IMR-90 (cell line): ENCODE measurements around the gene SLC34A3. TPM values are rescaled to one million over a fixed set of nuclear protein-coding genes. Genes with fewer than 3 reads are reported as not detected.

Experiments
- ATAC-seq: fragments of 200-7000 bp; cut with Tn5 transposase; 2 replicates; pipeline ENCODE4 v1.9.1; 2020; ENCODE audit warnings: low read depth, mild to moderate bottlenecking, moderate library complexity
- BruUV-seq: library from RNA; stranded (reverse); fragments of 400-500 nt; replicated peaks from 2 replicates; lab custom pipeline; 2021; lab: Mats Ljungman, UMichigan
- CTCF ChIA-PET: fragments of 300-600 bp; formaldehyde crosslinking; extraction: SDS; loops from one replicate; lab custom pipeline; 2021; ENCODE audit warnings: antibody characterized with exemption; lab: Yijun Ruan, JAX
- POLR2A ChIA-PET: fragments of 300-600 bp; sonication (Branson Sonifier 250); formaldehyde crosslinking; loops from one replicate; lab custom pipeline; 2022; ENCODE audit warnings: antibody characterized with exemption; ENCODE audit not compliant: unreplicated experiment; lab: Charles Lee
- DNase-seq: peaks from one replicate; pipeline ENCODE4 v3.0.0; 2013
- H2AFZ ChIP-seq: replicated peaks from 2 replicates; pipeline ENCODE3; 2013; ENCODE audit warnings: low read length, mild to moderate bottlenecking; ENCODE audit not compliant: poor library complexity
- H2AK5ac ChIP-seq: 2 replicates; pipeline ENCODE4 v1.6.1; 2013; ENCODE audit warnings: low read depth, low read length, inconsistent platforms
- H2AK9ac ChIP-seq: replicated peaks from 2 replicates; pipeline ENCODE3; 2013; ENCODE audit warnings: mild to moderate bottlenecking, low read depth, low read length, moderate library complexity; ENCODE audit not compliant: poor library complexity
- H2BK120ac ChIP-seq: 2 replicates; pipeline ENCODE4 v1.6.1; 2013; ENCODE audit warnings: low read depth, low read length, inconsistent platforms
- H2BK15ac ChIP-seq: 3 replicates; pipeline ENCODE4 v1.6.1; 2013; ENCODE audit warnings: low read depth, low read length, inconsistent platforms
- H2BK20ac ChIP-seq: 2 replicates; pipeline ENCODE4 v1.6.1; 2013; ENCODE audit warnings: low read depth, mild to moderate bottlenecking, inconsistent platforms, low read length, moderate library complexity
- H2BK5ac ChIP-seq: 2 replicates; pipeline ENCODE4 v1.6.1; 2013; ENCODE audit warnings: mild to moderate bottlenecking, low read depth, low read length, inconsistent platforms; ENCODE audit not compliant: poor library complexity, severe bottlenecking
- H3K14ac ChIP-seq: replicated peaks from 2 replicates; pipeline ENCODE4 v1.6.1; 2013; ENCODE audit warnings: low read depth, low read length, inconsistent platforms
- H3K18ac ChIP-seq: 2 replicates; pipeline ENCODE4 v1.6.1; 2013; ENCODE audit warnings: low read depth, low read length, control low read depth
- H3K23ac ChIP-seq: 2 replicates; pipeline ENCODE4 v1.6.1; 2013; ENCODE audit warnings: low read depth, low read length, inconsistent platforms
- H3K27ac ChIP-seq: 2 replicates; pipeline ENCODE4 v1.5.1; 2013; ENCODE audit warnings: mild to moderate bottlenecking, control low read depth, low read length; ENCODE audit not compliant: insufficient read depth
- H3K27me3 ChIP-seq: 2 replicates; pipeline ENCODE4 v1.6.1; 2013; ENCODE audit warnings: low read length; ENCODE audit not compliant: control insufficient read depth, insufficient read depth
- H3K36me3 ChIP-seq: 2 replicates; pipeline ENCODE4 v1.6.1; 2013; ENCODE audit warnings: low read length, mixed read lengths; ENCODE audit not compliant: control insufficient read depth, insufficient read depth
- H3K4ac ChIP-seq: 2 replicates; pipeline ENCODE4 v1.6.1; 2013; ENCODE audit warnings: low read depth, low read length, inconsistent platforms
- H3K4me1 ChIP-seq: 2 replicates; pipeline ENCODE4 v1.6.1; 2013; ENCODE audit warnings: low read length, mixed read lengths; ENCODE audit not compliant: control insufficient read depth, insufficient read depth
- H3K4me2 ChIP-seq: 2 replicates; pipeline ENCODE4 v1.6.1; 2013; ENCODE audit warnings: low read depth, mild to moderate bottlenecking, control low read depth, low read length, moderate library complexity
- H3K4me3 ChIP-seq: 2 replicates; pipeline ENCODE4 v1.5.1; 2013; ENCODE audit warnings: low read depth, mild to moderate bottlenecking, control low read depth, low read length, moderate library complexity; ENCODE audit not compliant: insufficient read depth
- H3K56ac ChIP-seq: 2 replicates; pipeline ENCODE4 v1.6.1; 2013; ENCODE audit warnings: low read length, inconsistent platforms; ENCODE audit not compliant: insufficient read depth; ENCODE audit errors: extremely low read depth
- H3K79me1 ChIP-seq, 2 experiments: 2 replicates each; pipeline ENCODE4 v1.6.1; 2013; ENCODE audit warnings: low read length in 2 of 2, inconsistent platforms in 1 of 2, low read depth in 1 of 2
- H3K9ac ChIP-seq: 2 replicates; pipeline ENCODE4 v1.6.1; 2013; ENCODE audit warnings: low read depth, low read length, control low read depth
- H3K9me1 ChIP-seq: 2 replicates; pipeline ENCODE4 v1.6.1; 2013; ENCODE audit warnings: low read length, inconsistent platforms; ENCODE audit not compliant: insufficient read depth
- H3K9me3 ChIP-seq: 2 replicates; pipeline ENCODE4 v1.6.1; 2013; ENCODE audit warnings: low read length; ENCODE audit not compliant: control insufficient read depth, insufficient read depth
- H4K20me1 ChIP-seq: 2 replicates; pipeline ENCODE4 v1.6.1; 2013; ENCODE audit warnings: low read length, inconsistent platforms; ENCODE audit not compliant: insufficient read depth
- H4K5ac ChIP-seq: 2 replicates; pipeline ENCODE4 v1.6.1; 2013; ENCODE audit warnings: mild to moderate bottlenecking, low read depth, low read length, control low read depth
- H4K8ac ChIP-seq, 2 experiments: 2 replicates each; pipeline ENCODE4 v1.6.1; 2013; ENCODE audit warnings: low read depth in 2 of 2, low read length in 2 of 2, control low read depth in 1 of 2, inconsistent platforms in 1 of 2
- H4K91ac ChIP-seq: 2 replicates; pipeline ENCODE4 v1.6.1; 2013; ENCODE audit warnings: low read depth, low read length, inconsistent platforms; ENCODE audit not compliant: insufficient read depth
- MAFK ChIP-seq: IDR thresholded peaks from 2 replicates; pipeline ENCODE4 v1.6.1; 2012; ENCODE audit warnings: low read depth, low read length, improper control_type of control experiment
- MAZ ChIP-seq: IDR thresholded peaks from 2 replicates; pipeline ENCODE4 v1.6.1; 2012; ENCODE audit warnings: low read depth, mild to moderate bottlenecking, low read length, improper control_type of control experiment, moderate library complexity, borderline replicate concordance
- RCOR1 ChIP-seq: IDR thresholded peaks from 2 replicates; pipeline ENCODE4 v1.6.1; 2012; ENCODE audit warnings: mild to moderate bottlenecking, low read length, improper control_type of control experiment; ENCODE audit not compliant: insufficient replicate concordance
- USF2 ChIP-seq: fragments of 150-350 bp; IDR thresholded peaks from 2 replicates; pipeline ENCODE4 v1.6.1; 2017; ENCODE audit warnings: mild to moderate bottlenecking, antibody characterized with exemption, low read length, low read depth
- WGBS, 2 experiments: methylation state at CpG; one replicate each; pipeline versions ENCODE4 v1.1.5 to v1.1.7; 2013; ENCODE audit warnings: missing lambda C conversion rate in 2 of 2; ENCODE audit not compliant: insufficient read length in 1 of 2; ENCODE audit errors: extremely low coverage in 2 of 2; 5-methylcytosine and 5-hydroxymethylcytosine counted together
- dilution Hi-C: fragments of 300-500 bp; cut with HindIII; formaldehyde crosslinking; loops from one replicate; pipeline ENCODE4 v1.14.3; 2018; ENCODE audit warnings: low sequenced_read_pairs; ENCODE audit not compliant: unreplicated experiment
- in situ Hi-C: fragments of 300-500 bp; cut with MboI; formaldehyde crosslinking; loops from 3 replicates; pipeline ENCODE4 v1.14.3; 2019; ENCODE audit warnings: low sequenced_read_pairs, inconsistent platforms, mixed read lengths
- intact Hi-C: fragments of 100-400 bp; cut with micrococcal nuclease; formaldehyde crosslinking; loops from 2 replicates; pipeline ENCODE4 v1.10.0; 2022
- polyA plus RNA-seq, 3 experiments: library from polyadenylated mRNA; depleted of rRNA; stranded (reverse); fragments of >200 nt; gene quantifications; 2 replicates each; pipeline ENCODE4 v1.2.3, GENCODE V29; 2012; ENCODE audit warnings: low replicate concordance in 1 of 3
- total RNA-seq: library from RNA; depleted of rRNA; stranded (reverse); fragments of >200 nt; gene quantifications from 2 replicates; pipeline ENCODE4 v1.2.3, GENCODE V29; 2012
- TF ChIP-seq, protein P1 (sequence below): fragments of 150-350 bp; IDR thresholded peaks from 2 replicates; pipeline ENCODE4 v1.6.1; 2016; ENCODE audit warnings: low read depth, mild to moderate bottlenecking, low read length, moderate library complexity, borderline replicate concordance

The SLC34A3 gene
- total and polyA plus RNA-seq, 2 of the 4 experiments (the other 2 are of a cell fraction), result not detected

- Histone ChIP-seq H3K14ac (no peak overlapping the region), H2BK120ac (no peak overlapping the region), H3K27me3 (peaks cover 1% of the 10 kb centered on the region; the same call in 1 of the 2 replicates), H3K36me3 (no peaks in the 10 kb centered on the region), H4K20me1 (no peaks in the 10 kb centered on the region), H3K9me3 (no peaks in the 10 kb centered on the region), H3K23ac (no peak overlapping the region), H4K91ac (no peak overlapping the region), H2AFZ (no peak overlapping the region), H2BK20ac (no peak overlapping the region), H3K9me1 (no peaks in the 10 kb centered on the region), H3K56ac (no peak overlapping the region), H2AK5ac (no peak overlapping the region), H3K18ac (no peak overlapping the region), H3K4ac (no peak overlapping the region), H2BK5ac (no peak overlapping the region), H3K79me1 (no peaks in the 10 kb centered on the region), H4K5ac (no peak overlapping the region), H2BK15ac (no peak overlapping the region), H3K4me2 (no peak overlapping the region), H2AK9ac (no peak overlapping the region), H4K8ac (no peak overlapping the region), H3K4me1 (peaks cover 5% of the 10 kb centered on the region; the same call in 1 of the 2 replicates), H3K9ac (no peak overlapping the region), H3K4me3 (no peak overlapping the region), H3K27ac (no peak overlapping the region)
- CTCF ChIA-PET, result no interaction called here
- intact Hi-C loops (no loop called here), dilution Hi-C loops (no loop called here), in situ Hi-C loops (loop anchor here (5.0 kb wide), 1 partner anchor 106 kb away; no protein-coding TSS in a partner anchor)
- POLR2A ChIA-PET, result no interaction called here
- DNase-seq (no peak), ATAC-seq (no peak)
- no TSS peak for BruUV-seq
- TF ChIP-seq RCOR1 (no peak), MAZ (no peak), MAFK (no peak), USF2 (no peak)
- TF ChIP-seq, protein P1, sequence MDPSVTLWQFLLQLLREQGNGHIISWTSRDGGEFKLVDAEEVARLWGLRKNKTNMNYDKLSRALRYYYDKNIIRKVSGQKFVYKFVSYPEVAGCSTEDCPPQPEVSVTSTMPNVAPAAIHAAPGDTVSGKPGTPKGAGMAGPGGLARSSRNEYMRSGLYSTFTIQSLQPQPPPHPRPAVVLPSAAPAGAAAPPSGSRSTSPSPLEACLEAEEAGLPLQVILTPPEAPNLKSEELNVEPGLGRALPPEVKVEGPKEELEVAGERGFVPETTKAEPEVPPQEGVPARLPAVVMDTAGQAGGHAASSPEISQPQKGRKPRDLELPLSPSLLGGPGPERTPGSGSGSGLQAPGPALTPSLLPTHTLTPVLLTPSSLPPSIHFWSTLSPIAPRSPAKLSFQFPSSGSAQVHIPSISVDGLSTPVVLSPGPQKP, result no peak
- WGBS, 2 experiments, result 74% methylated on average over 12 of the region's 29 CpGs; no CpG with 5 or more reads in 1 of the 2 experiments
These were observed 2.2 kb upstream of the SLC34A3 start for GRCh38 chr9:137228506-137228967.
